OCI-LY3 (cell line): ENCODE measurements around the gene TP53AIP1.

Experiments
- H2AFZ ChIP-seq: fragments of 200-600, 300-600 bp; shearing (Covaris generic); 2 replicates; pipeline ENCODE4 v1.6.0; 2014; ENCODE audit warnings: antibody characterized with exemption, low read depth, low read length
- H3K27ac ChIP-seq: fragments of 200-600, 300-600 bp; sonication (generic); 2 replicates; pipeline ENCODE4 v1.5.1; 2014; ENCODE audit warnings: mild to moderate bottlenecking, low read length, moderate library complexity, mixed read lengths
- H3K27me3 ChIP-seq: fragments of 200-600, 300-600 bp; sonication (generic); 2 replicates; pipeline ENCODE4 v1.6.1; 2014; ENCODE audit warnings: low read depth, low read length, mixed read lengths
- H3K36me3 ChIP-seq: fragments of 200-600, 300-600 bp; sonication (generic); replicated peaks from 2 replicates; pipeline ENCODE3; 2014; ENCODE audit warnings: low read depth, low read length, mixed read lengths
- H3K4me1 ChIP-seq: fragments of 300-600, 200-600 bp; sonication (generic); 2 replicates; pipeline ENCODE4 v1.6.1; 2014; ENCODE audit warnings: low read length, mixed read lengths
- H3K4me2 ChIP-seq: fragments of 200-600, 300-600 bp; sonication (generic); 2 replicates; pipeline ENCODE4 v1.6.1; 2014; ENCODE audit warnings: low read length, mixed read lengths
- H3K4me3 ChIP-seq: fragments of 300-600, 200-600 bp; sonication (generic); 2 replicates; pipeline ENCODE4 v1.5.1; 2014; ENCODE audit warnings: antibody characterized with exemption, mild to moderate bottlenecking, low read length, moderate library complexity
- H3K79me2 ChIP-seq: fragments of 300-600, 200-600 bp; shearing (Covaris generic); 2 replicates; pipeline ENCODE4 v1.6.1; 2014; ENCODE audit warnings: mild to moderate bottlenecking, low read length, mixed read lengths
- H3K9ac ChIP-seq: fragments of 300-600, 200-600 bp; shearing (Covaris generic); 2 replicates; pipeline ENCODE4 v1.6.0; 2014; ENCODE audit warnings: mild to moderate bottlenecking, low read length, moderate library complexity
- H3K9me3 ChIP-seq: fragments of 200-600, 300-600 bp; shearing (Covaris generic); 2 replicates; pipeline ENCODE4 v1.6.1; 2014; ENCODE audit warnings: low read length, mixed read lengths; ENCODE audit not compliant: insufficient read depth
- H4K20me1 ChIP-seq: fragments of 200-600, 300-600 bp; sonication (generic); 2 replicates; pipeline ENCODE4 v1.6.1; 2016; ENCODE audit warnings: low read length, mixed read lengths; ENCODE audit not compliant: insufficient read depth
- CTCF ChIP-seq: fragments of 200-600, 300-600 bp; sonication (generic); IDR thresholded peaks from 2 replicates; pipeline ENCODE4 v1.5.1; 2014; ENCODE audit warnings: antibody characterized with exemption, low read length, low read depth
- EZH2phosphoT487 ChIP-seq: fragments of 200-600 bp; shearing (Covaris generic); IDR thresholded peaks from 2 replicates; pipeline ENCODE4 v1.6.1; 2018; ENCODE audit warnings: antibody characterized with exemption, mixed run types, low read depth

The TP53AIP1 gene

GRCh38 chr11:128926437-128927107 lies 16.1 kb downstream of the TP53AIP1 start:
- Histone ChIP-seq H3K27ac (no peak overlapping the region), H3K9me3 (no peaks in the 10 kb centered on the region), H3K4me2 (no peak overlapping the region), H3K36me3 (no peaks in the 10 kb centered on the region), H3K9ac (no peak overlapping the region), H3K4me1 (peaks cover 30% of the 10 kb centered on the region), H2AFZ (no peak overlapping the region), H3K27me3 (0 out of 2 replicates have a peak, but pooled peaks cover 8% of the 10 kb centered on the region), H4K20me1 (no peaks in the 10 kb centered on the region), H3K4me3 (no peak overlapping the region), H3K79me2 (no peaks in the 10 kb centered on the region)
- no peak for TF ChIP-seq EZH2phosphoT487
- TF ChIP-seq CTCF, result no peak

GRCh38 chr11:128926000-128926399 lies 16.7 kb downstream of the TP53AIP1 start:
- Histone ChIP-seq H3K79me2 (no peaks in the 10 kb centered on the region), H3K27me3 (0 out of 2 replicates have a peak, but pooled peaks cover 8% of the 10 kb centered on the region), H2AFZ (no peak overlapping the region), H3K9me3 (no peaks in the 10 kb centered on the region), H3K4me3 (no peak overlapping the region), H3K36me3 (no peaks in the 10 kb centered on the region), H4K20me1 (no peaks in the 10 kb centered on the region), H3K4me2 (no peak overlapping the region), H3K27ac (no peak overlapping the region), H3K9ac (no peak overlapping the region), H3K4me1 (peaks cover 30% of the 10 kb centered on the region)
- TF ChIP-seq EZH2phosphoT487, result no peak

GRCh38 chr11:128925250-128925600 lies 17.4 kb downstream of the TP53AIP1 start:
- no peaks in the 10 kb centered on the region for H3K9me3 ChIP-seq
- no peak overlapping the region for H3K9ac ChIP-seq
- H3K79me2 ChIP-seq, result no peaks in the 10 kb centered on the region
- no peaks in the 10 kb centered on the region for H4K20me1 ChIP-seq
- no peak overlapping the region for H2AFZ ChIP-seq
- H3K4me1 ChIP-seq, result peaks cover 28% of the 10 kb centered on the region
- no peaks in the 10 kb centered on the region for H3K36me3 ChIP-seq
- H3K4me3 ChIP-seq, result no peak overlapping the region
- H3K27ac ChIP-seq, result no peak overlapping the region
- H3K27me3 ChIP-seq, result 0 out of 2 replicates have a peak, but pooled peaks cover 8% of the 10 kb centered on the region
- H3K4me2 ChIP-seq, result no peak overlapping the region
- TF ChIP-seq CTCF (no peak), EZH2phosphoT487 (no peak)

GRCh38 chr11:128924510-128925249 lies 18.0 kb downstream of the TP53AIP1 start:
- Histone ChIP-seq H3K36me3 (no peaks in the 10 kb centered on the region), H3K79me2 (no peaks in the 10 kb centered on the region), H3K4me2 (no peak overlapping the region), H3K4me1 (peaks cover 27% of the 10 kb centered on the region), H3K4me3 (no peak overlapping the region), H3K9ac (no peak overlapping the region), H2AFZ (no peak overlapping the region), H3K27ac (no peak overlapping the region), H4K20me1 (no peaks in the 10 kb centered on the region), H3K27me3 (0 out of 2 replicates have a peak, but pooled peaks cover 8% of the 10 kb centered on the region), H3K9me3 (no peaks in the 10 kb centered on the region)
- no peak for TF ChIP-seq EZH2phosphoT487
- no peak for TF ChIP-seq CTCF
